OCI-LY3 (cell line): ENCODE measurements around the gene BLOC1S1.

ENCODE experiments used
- CTCF ChIP-seq: fragments of 200-600, 300-600 bp; sonication (generic); IDR thresholded peaks from 2 replicates; pipeline ENCODE4 v1.5.1; 2014; ENCODE audit warnings: antibody characterized with exemption, low read length, low read depth
- EZH2phosphoT487 ChIP-seq: fragments of 200-600 bp; shearing (Covaris generic); IDR thresholded peaks from 2 replicates; pipeline ENCODE4 v1.6.1; 2018; ENCODE audit warnings: antibody characterized with exemption, mixed run types, low read depth

- TF ChIP-seq EZH2phosphoT487 (no peak), CTCF (no peak)
These were observed 39.1 kb upstream of the BLOC1S1 start for GRCh38 chr12:55676707-55677106.
